Peyer's patch (tissue), 4 donors: Measurements from ENCODE around the gene ITGA8. TPM values are rescaled to one million over a fixed set of nuclear protein-coding genes. Genes with fewer than 3 reads are reported as not detected.

ENCODE experiments used
- DNase-seq, 3 donors: peaks; one replicate each; pipeline ENCODE4 v3.0.0-alpha.2; 2017 to 2019
- H3K27ac ChIP-seq, 4 donors: fragments of 200-600 bp; sonication (generic); one replicate each; pipeline ENCODE4 v1.5.1; 2016 to 2019
- H3K27me3 ChIP-seq, 2 donors: fragments of 200-600 bp; sonication (generic); one replicate each; pipeline ENCODE4 v1.5.1; 2019
- H3K36me3 ChIP-seq, 3 donors: fragments of 200-600 bp; sonication (generic); one replicate each; pipeline ENCODE4 v1.5.1; 2016 to 2019
- H3K4me1 ChIP-seq, 4 donors: fragments of 200-600 bp; sonication (generic); one replicate each; pipeline ENCODE4 v1.5.1; 2016 to 2019
- H3K4me3 ChIP-seq, 4 donors: fragments of 200-600 bp; sonication (generic); 1 replicate in 3 of 4; 2 replicates in 1 of 4; pipeline ENCODE4 v1.5.1; 2016 to 2019; ENCODE audit warnings: mild to moderate bottlenecking in 1 of 4
- H3K9me3 ChIP-seq, 4 donors: fragments of 200-600 bp; sonication (generic); one replicate each; pipeline ENCODE4 v1.5.1; 2016 to 2019; ENCODE audit warnings: mild to moderate bottlenecking in 1 of 4
- POLR2A ChIP-seq, 2 donors: fragments of 450-650 bp; IDR thresholded peaks; one replicate each; pipeline ENCODE4 v1.5.1; 2017; ENCODE audit warnings: antibody characterized with exemption in 2 of 2, mild to moderate bottlenecking in 2 of 2, moderate library complexity in 2 of 2
- total RNA-seq, 4 donors: library from RNA; depleted of rRNA; stranded (reverse); fragments of >200 nt; gene quantifications; one replicate each; pipeline ENCODE4 v1.1.0, GENCODE V29; 2016
- TF ChIP-seq, protein P1 (sequence below), 6 experiments: fragments of 450-650 bp in 4 of 6; fragments of 200-600 bp in 2 of 6; sonication (generic) in 1 of 6; IDR thresholded peaks; one replicate each; pipeline ENCODE4 v1.5.1; 2017 to 2019; ENCODE audit warnings: antibody characterized with exemption in 6 of 6, mild to moderate bottlenecking in 3 of 6, moderate library complexity in 1 of 6

ITGA8 gene
- total RNA-seq, 4 donors from 2014 or later = 2.4 to 13.2 (median 3.9) TPM

GRCh38 chr10:15626937-15627336, 92.8 kb downstream of the ITGA8 start:
- no peak for TF ChIP-seq POLR2A (IDR thresholded peaks at IDR 0.05)
- TF ChIP-seq, protein P1, sequence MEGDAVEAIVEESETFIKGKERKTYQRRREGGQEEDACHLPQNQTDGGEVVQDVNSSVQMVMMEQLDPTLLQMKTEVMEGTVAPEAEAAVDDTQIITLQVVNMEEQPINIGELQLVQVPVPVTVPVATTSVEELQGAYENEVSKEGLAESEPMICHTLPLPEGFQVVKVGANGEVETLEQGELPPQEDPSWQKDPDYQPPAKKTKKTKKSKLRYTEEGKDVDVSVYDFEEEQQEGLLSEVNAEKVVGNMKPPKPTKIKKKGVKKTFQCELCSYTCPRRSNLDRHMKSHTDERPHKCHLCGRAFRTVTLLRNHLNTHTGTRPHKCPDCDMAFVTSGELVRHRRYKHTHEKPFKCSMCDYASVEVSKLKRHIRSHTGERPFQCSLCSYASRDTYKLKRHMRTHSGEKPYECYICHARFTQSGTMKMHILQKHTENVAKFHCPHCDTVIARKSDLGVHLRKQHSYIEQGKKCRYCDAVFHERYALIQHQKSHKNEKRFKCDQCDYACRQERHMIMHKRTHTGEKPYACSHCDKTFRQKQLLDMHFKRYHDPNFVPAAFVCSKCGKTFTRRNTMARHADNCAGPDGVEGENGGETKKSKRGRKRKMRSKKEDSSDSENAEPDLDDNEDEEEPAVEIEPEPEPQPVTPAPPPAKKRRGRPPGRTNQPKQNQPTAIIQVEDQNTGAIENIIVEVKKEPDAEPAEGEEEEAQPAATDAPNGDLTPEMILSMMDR (IDR thresholded peaks at IDR 0.05) = no peak
- DNase-seq = no peak
- no peak overlapping the region for H3K27ac ChIP-seq
- no peaks in the 10 kb centered on the region for H3K4me1 ChIP-seq
- no peaks in the 10 kb centered on the region for H3K36me3 ChIP-seq
- no peak overlapping the region for H3K4me3 ChIP-seq
- H3K27me3 ChIP-seq = no peaks in the 10 kb centered on the region
- no peaks in the 10 kb centered on the region for H3K9me3 ChIP-seq

DNA sequence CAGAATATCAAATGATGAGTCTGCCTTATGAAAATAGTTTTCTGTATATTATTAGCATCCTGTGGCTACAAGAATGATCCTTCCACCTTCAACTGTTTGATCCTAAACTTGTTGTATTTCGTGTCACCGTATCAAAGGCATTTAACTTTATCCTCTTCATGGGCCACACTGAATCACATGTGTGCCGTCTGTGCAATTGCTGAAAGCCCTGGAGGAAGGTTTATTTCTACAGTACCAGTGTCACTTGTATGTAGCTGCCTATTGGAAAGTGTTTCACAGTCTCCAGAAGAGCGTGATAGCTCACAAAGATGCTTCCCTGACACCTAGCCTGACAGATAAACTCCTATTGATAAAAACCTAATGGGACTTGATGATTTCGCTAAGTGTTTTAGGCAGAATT, 94.5 kb downstream of the ITGA8 start:
- H3K9me3 ChIP-seq = no peaks in the 10 kb centered on the region
- no peaks in the 10 kb centered on the region for H3K36me3 ChIP-seq
- TF ChIP-seq, protein P1 (IDR thresholded peaks at IDR 0.05) = no peak
- no peak for TF ChIP-seq POLR2A (IDR thresholded peaks at IDR 0.05)
- no peak overlapping the region for H3K4me3 ChIP-seq
- H3K4me1 ChIP-seq = no peaks in the 10 kb centered on the region
- H3K27me3 ChIP-seq = no peaks in the 10 kb centered on the region
- H3K27ac ChIP-seq = no peak overlapping the region
- no peak for DNase-seq

- no peaks in the 10 kb centered on the region for H3K4me1 ChIP-seq
- no peaks in the 10 kb centered on the region for H3K27me3 ChIP-seq
- no peaks in the 10 kb centered on the region for H3K9me3 ChIP-seq
- DNase-seq = no peak
- H3K4me3 ChIP-seq = no peak overlapping the region
- H3K36me3 ChIP-seq = no peaks in the 10 kb centered on the region
- TF ChIP-seq POLR2A (IDR thresholded peaks at IDR 0.05) = no peak
- TF ChIP-seq, protein P1 (IDR thresholded peaks at IDR 0.05) = no peak
- H3K27ac ChIP-seq = peak overlapping the region in 1 of 4 donors; percentile 10
Observed at GRCh38 chr10:15624401-15625196, 95.1 kb downstream of the ITGA8 start.

- Histone ChIP-seq H3K4me3 (no peak overlapping the region), H3K4me1 (no peaks in the 10 kb centered on the region), H3K36me3 (no peaks in the 10 kb centered on the region), H3K27me3 (no peaks in the 10 kb centered on the region), H3K27ac (no peak overlapping the region), H3K9me3 (no peaks in the 10 kb centered on the region)
- no peak for DNase-seq
- no peak for TF ChIP-seq POLR2A (IDR thresholded peaks at IDR 0.05)
- TF ChIP-seq, protein P1 (IDR thresholded peaks at IDR 0.05) = no peak
Observed at GRCh38 chr10:15620836-15621515, 98.7 kb downstream of the ITGA8 start.

GRCh38 chr10:15620337-15620736, 99.4 kb downstream of the ITGA8 start:
- TF ChIP-seq POLR2A (IDR thresholded peaks at IDR 0.05) = no peak
- TF ChIP-seq, protein P1 (IDR thresholded peaks at IDR 0.05) = no peak
- no peak overlapping the region for H3K4me3 ChIP-seq

More at GRCh38 chr10:15620337-15620736, 99.4 kb downstream of the ITGA8 start:
- no peak for DNase-seq
- no peaks in the 10 kb centered on the region for H3K36me3 ChIP-seq
- no peaks in the 10 kb centered on the region for H3K4me1 ChIP-seq
- no peak overlapping the region for H3K27ac ChIP-seq
- H3K9me3 ChIP-seq = no peaks in the 10 kb centered on the region
- no peaks in the 10 kb centered on the region for H3K27me3 ChIP-seq
